GM19455 (cell line): ENCODE results near the gene UBE2K.
"Not testable (repeated sequence)": the region's sequence is repeated elsewhere in the genome, so short reads cannot be mapped to it uniquely, and the experiment has no call there.

Experiments used
- ATAC-seq: cut with Tn5 transposase; IDR thresholded peaks from one replicate; pipeline ENCODE4 v1.9.1; 2021; ENCODE audit not compliant: unreplicated experiment

The UBE2K gene

GRCh38 chr4:39697740-39698423 is at the start of gene UBE2K:
UBE2K (plus strand) TSS chr4:39698136; CDS start chr4:39698328, 192 bp downstream.
- ATAC-seq = peak; percentile 84

GRCh38 chr4:39648213-39648612 is 49.7 kb upstream of the UBE2K start:
- no peak for ATAC-seq

- ATAC-seq = no peak
These were observed 48.9 kb upstream of the UBE2K start for GRCh38 chr4:39648827-39649558.

- no peak for ATAC-seq
These were observed 48.2 kb upstream of the UBE2K start for GRCh38 chr4:39649639-39650265.

GRCh38 chr4:39651586-39651985 is 46.4 kb upstream of the UBE2K start:
- ATAC-seq = not testable (repeated sequence)

GRCh38 chr4:39655211-39655610 is 42.7 kb upstream of the UBE2K start:
- no peak for ATAC-seq

- no peak for ATAC-seq
These were observed 42.1 kb upstream of the UBE2K start for GRCh38 chr4:39655876-39656275.

- ATAC-seq = not testable (repeated sequence)
These were observed 41.3 kb upstream of the UBE2K start for GRCh38 chr4:39656638-39657037.

GRCh38 chr4:39657465-39657864 is 40.5 kb upstream of the UBE2K start:
- ATAC-seq = peak; percentile 54

GRCh38 chr4:39658756-39659155 is 39.2 kb upstream of the UBE2K start:
- ATAC-seq = no peak

- ATAC-seq = no peak
These were observed 37.9 kb upstream of the UBE2K start for GRCh38 chr4:39660045-39660444.

- no peak for ATAC-seq
These were observed 37.2 kb upstream of the UBE2K start for GRCh38 chr4:39660757-39661156.

- ATAC-seq = no peak
These were observed 35.3 kb upstream of the UBE2K start for GRCh38 chr4:39662683-39663082.

- ATAC-seq = no peak
These were observed 32.9 kb upstream of the UBE2K start for GRCh38 chr4:39664828-39665731.

GRCh38 chr4:39667706-39668105 is 30.2 kb upstream of the UBE2K start:
- no peak for ATAC-seq

GRCh38 chr4:39668887-39669286 is 29.0 kb upstream of the UBE2K start:
- no peak for ATAC-seq

- not testable (repeated sequence) for ATAC-seq
These were observed 27.6 kb upstream of the UBE2K start for GRCh38 chr4:39670296-39670695.

- not testable (repeated sequence) for ATAC-seq
These were observed 22.3 kb upstream of the UBE2K start for GRCh38 chr4:39675681-39676080.

- ATAC-seq = not testable (repeated sequence)
These were observed 16.9 kb upstream of the UBE2K start for GRCh38 chr4:39681003-39681402.

GRCh38 chr4:39682138-39682537 is 15.8 kb upstream of the UBE2K start:
- ATAC-seq = no peak

GRCh38 chr4:39685990-39686389 is 11.9 kb upstream of the UBE2K start:
- no peak for ATAC-seq
